Measurements from ENCODE around the gene CSAD. TPM values are rescaled to one million over a fixed set of nuclear protein-coding genes. Genes with fewer than 3 reads are reported as not detected.

CSAD gene
- polyA plus RNA-seq, 1 of the 3 experiments (the other 2 are of a cell fraction): 32.2 TPM

GRCh38 chr12:53118751-53119300 lies 61.9 kb downstream of the CSAD start (continued):
- TF ChIP-seq POLR2AphosphoS5 (IDR thresholded peaks at IDR 0.05; ENCODE audit: low read depth, low read length) (no peak), NFIC (IDR thresholded peaks at IDR 0.05; ENCODE audit: borderline replicate concordance) (no peak), NRF1 (IDR thresholded peaks at IDR 0.05; ENCODE audit: low read depth, low read length) (no peak), MAX (IDR thresholded peaks at IDR 0.05; ENCODE audit: low read depth) (no peak), TCF12 (IDR thresholded peaks at IDR 0.05) (no peak), TEAD4 (IDR thresholded peaks at IDR 0.05; ENCODE audit: borderline replicate concordance, insufficient read depth) (no peak), ELF1 (IDR thresholded peaks at IDR 0.05) (no peak)
- TF ChIP-seq, protein P1, sequence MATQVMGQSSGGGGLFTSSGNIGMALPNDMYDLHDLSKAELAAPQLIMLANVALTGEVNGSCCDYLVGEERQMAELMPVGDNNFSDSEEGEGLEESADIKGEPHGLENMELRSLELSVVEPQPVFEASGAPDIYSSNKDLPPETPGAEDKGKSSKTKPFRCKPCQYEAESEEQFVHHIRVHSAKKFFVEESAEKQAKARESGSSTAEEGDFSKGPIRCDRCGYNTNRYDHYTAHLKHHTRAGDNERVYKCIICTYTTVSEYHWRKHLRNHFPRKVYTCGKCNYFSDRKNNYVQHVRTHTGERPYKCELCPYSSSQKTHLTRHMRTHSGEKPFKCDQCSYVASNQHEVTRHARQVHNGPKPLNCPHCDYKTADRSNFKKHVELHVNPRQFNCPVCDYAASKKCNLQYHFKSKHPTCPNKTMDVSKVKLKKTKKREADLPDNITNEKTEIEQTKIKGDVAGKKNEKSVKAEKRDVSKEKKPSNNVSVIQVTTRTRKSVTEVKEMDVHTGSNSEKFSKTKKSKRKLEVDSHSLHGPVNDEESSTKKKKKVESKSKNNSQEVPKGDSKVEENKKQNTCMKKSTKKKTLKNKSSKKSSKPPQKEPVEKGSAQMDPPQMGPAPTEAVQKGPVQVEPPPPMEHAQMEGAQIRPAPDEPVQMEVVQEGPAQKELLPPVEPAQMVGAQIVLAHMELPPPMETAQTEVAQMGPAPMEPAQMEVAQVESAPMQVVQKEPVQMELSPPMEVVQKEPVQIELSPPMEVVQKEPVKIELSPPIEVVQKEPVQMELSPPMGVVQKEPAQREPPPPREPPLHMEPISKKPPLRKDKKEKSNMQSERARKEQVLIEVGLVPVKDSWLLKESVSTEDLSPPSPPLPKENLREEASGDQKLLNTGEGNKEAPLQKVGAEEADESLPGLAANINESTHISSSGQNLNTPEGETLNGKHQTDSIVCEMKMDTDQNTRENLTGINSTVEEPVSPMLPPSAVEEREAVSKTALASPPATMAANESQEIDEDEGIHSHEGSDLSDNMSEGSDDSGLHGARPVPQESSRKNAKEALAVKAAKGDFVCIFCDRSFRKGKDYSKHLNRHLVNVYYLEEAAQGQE (IDR thresholded peaks at IDR 0.05; ENCODE audit: low read depth, low read length): no peak
- TF ChIP-seq, protein P2, sequence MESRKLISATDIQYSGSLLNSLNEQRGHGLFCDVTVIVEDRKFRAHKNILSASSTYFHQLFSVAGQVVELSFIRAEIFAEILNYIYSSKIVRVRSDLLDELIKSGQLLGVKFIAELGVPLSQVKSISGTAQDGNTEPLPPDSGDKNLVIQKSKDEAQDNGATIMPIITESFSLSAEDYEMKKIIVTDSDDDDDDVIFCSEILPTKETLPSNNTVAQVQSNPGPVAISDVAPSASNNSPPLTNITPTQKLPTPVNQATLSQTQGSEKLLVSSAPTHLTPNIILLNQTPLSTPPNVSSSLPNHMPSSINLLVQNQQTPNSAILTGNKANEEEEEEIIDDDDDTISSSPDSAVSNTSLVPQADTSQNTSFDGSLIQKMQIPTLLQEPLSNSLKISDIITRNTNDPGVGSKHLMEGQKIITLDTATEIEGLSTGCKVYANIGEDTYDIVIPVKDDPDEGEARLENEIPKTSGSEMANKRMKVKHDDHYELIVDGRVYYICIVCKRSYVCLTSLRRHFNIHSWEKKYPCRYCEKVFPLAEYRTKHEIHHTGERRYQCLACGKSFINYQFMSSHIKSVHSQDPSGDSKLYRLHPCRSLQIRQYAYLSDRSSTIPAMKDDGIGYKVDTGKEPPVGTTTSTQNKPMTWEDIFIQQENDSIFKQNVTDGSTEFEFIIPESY (IDR thresholded peaks at IDR 0.05; ENCODE audit: borderline replicate concordance, low read depth): no peak

DNA sequence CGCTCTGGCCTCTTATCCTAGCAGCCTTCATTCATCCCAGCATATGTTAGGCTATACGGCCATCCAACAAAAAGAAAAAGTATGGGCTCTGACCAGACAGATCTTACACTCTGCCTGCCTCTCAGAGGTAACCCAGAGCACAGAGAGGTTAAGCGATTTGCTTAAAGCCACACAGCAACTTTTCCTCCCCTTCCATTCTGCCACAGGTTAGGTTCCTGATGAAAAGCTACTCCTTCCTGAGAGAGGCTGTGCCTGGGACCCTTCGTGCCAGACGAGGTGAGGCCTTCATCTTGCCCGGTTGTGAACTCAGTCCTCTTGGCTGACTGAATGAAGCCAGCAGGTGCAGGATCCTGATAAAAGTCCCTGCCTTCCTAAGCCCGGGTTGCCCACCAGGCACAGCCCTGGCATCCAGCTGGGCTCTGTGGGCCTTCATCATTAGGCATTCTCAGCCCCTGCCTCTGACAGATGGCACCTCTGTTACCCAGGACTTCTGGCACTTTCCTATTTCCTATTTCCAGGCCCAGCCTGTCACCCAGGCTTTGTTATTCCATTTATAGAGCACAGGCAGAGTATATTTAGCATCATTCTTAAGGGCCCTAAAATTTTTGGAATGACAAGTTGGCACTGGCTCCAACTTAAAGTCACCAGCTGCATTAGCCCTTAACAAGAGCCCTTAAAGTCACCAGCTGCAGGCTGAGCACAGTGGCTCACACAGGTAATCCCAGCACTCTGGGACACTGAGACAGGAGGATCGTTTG lies 64.7 kb downstream of the CSAD start:
- Histone ChIP-seq H3K4me1 (ENCODE audit: control insufficient read depth in 1 of 2, insufficient read depth in 2 of 2, low read depth in 1 of 2, low read length in 1 of 2) (peaks cover 0 to 4% of the 10 kb centered on the region in 2 experiments; a peak in 1 of 4 replicates), H3K27ac (ENCODE audit: low read depth in 2 of 2, low read length in 1 of 2) (no peak overlapping the region), H3K36me3 (replicated peaks in 1 of 2; ENCODE audit: control insufficient read depth in 1 of 2, insufficient read depth in 2 of 2, low read length in 1 of 2) (no peaks in the 10 kb centered on the region), H3K27me3 (ENCODE audit: insufficient read depth) (no peaks in the 10 kb centered on the region), H3K9me3 (no peaks in the 10 kb centered on the region), H3K9me2 (no peaks in the 10 kb centered on the region), H2AFZ (ENCODE audit: low read depth) (no peak overlapping the region), H3K9ac (no peak overlapping the region), H3K4me3 (ENCODE audit: low read depth in 2 of 2, low read length in 1 of 2) (no peak overlapping the region), H3K4me2 (no peak overlapping the region), H3F3A (replicated peaks; ENCODE audit: insufficient read depth) (no peaks in the 10 kb centered on the region), H3K79me2 (ENCODE audit: insufficient read depth) (no peaks in the 10 kb centered on the region), H4K20me1 (ENCODE audit: insufficient read depth) (no peaks in the 10 kb centered on the region)
- POLR2A ChIA-PET: no interaction called here
- CTCF ChIA-PET: interaction anchor here (1.0 to 1.3 kb wide), 3 partner anchors 17 to 135 kb away, joined by 3 to 7 read pairs (median 3); no protein-coding TSS in a partner anchor
- no peak for DNase-seq
- TF ChIP-seq SIN3A (IDR thresholded peaks at IDR 0.05; ENCODE audit: borderline replicate concordance, low read depth, low read length) (no peak), GABPA (IDR thresholded peaks at IDR 0.05; ENCODE audit: low read depth) (no peak), FOSL2 (IDR thresholded peaks at IDR 0.05; ENCODE audit: borderline replicate concordance, low read depth) (no peak), YY1 (IDR thresholded peaks at IDR 0.05; ENCODE audit: low read depth) (no peak), POLR2AphosphoS5 (IDR thresholded peaks at IDR 0.05; ENCODE audit: low read depth, low read length) (no peak), NFIC (IDR thresholded peaks at IDR 0.05; ENCODE audit: borderline replicate concordance) (no peak), JUND (IDR thresholded peaks at IDR 0.05) (no peak), ELF1 (IDR thresholded peaks at IDR 0.05) (no peak)
- TF ChIP-seq, protein P3, sequence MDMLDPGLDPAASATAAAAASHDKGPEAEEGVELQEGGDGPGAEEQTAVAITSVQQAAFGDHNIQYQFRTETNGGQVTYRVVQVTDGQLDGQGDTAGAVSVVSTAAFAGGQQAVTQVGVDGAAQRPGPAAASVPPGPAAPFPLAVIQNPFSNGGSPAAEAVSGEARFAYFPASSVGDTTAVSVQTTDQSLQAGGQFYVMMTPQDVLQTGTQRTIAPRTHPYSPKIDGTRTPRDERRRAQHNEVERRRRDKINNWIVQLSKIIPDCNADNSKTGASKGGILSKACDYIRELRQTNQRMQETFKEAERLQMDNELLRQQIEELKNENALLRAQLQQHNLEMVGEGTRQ (IDR thresholded peaks at IDR 0.05; ENCODE audit: borderline replicate concordance, low read depth, low read length): no peak
- TF ChIP-seq, protein P4, sequence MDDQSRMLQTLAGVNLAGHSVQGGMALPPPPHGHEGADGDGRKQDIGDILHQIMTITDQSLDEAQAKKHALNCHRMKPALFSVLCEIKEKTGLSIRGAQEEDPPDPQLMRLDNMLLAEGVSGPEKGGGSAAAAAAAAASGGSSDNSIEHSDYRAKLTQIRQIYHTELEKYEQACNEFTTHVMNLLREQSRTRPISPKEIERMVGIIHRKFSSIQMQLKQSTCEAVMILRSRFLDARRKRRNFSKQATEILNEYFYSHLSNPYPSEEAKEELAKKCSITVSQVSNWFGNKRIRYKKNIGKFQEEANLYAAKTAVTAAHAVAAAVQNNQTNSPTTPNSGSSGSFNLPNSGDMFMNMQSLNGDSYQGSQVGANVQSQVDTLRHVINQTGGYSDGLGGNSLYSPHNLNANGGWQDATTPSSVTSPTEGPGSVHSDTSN (IDR thresholded peaks at IDR 0.05): no peak
- WGBS (ENCODE audit: low lambda C conversion rate): 86% methylated on average over 5 of the region's 8 CpGs
